MM.1S (cell line): ENCODE measurements around the gene MYCBP.

Experiments used
- EZH2 ChIP-seq: fragments of 300-600 bp; sonication (generic); optimal IDR thresholded peaks from 2 replicates; pipeline ENCODE3; 2017; ENCODE audit warnings: low read depth, mild to moderate bottlenecking, antibody characterized with exemption, low read length, mixed read lengths
- TF ChIP-seq, protein P1 (sequence below): fragments of 300-600 bp; sonication (generic); IDR thresholded peaks from 2 replicates; pipeline ENCODE4 v1.5.1; 2016; ENCODE audit warnings: antibody characterized with exemption, low read length, mixed read lengths

DNA sequence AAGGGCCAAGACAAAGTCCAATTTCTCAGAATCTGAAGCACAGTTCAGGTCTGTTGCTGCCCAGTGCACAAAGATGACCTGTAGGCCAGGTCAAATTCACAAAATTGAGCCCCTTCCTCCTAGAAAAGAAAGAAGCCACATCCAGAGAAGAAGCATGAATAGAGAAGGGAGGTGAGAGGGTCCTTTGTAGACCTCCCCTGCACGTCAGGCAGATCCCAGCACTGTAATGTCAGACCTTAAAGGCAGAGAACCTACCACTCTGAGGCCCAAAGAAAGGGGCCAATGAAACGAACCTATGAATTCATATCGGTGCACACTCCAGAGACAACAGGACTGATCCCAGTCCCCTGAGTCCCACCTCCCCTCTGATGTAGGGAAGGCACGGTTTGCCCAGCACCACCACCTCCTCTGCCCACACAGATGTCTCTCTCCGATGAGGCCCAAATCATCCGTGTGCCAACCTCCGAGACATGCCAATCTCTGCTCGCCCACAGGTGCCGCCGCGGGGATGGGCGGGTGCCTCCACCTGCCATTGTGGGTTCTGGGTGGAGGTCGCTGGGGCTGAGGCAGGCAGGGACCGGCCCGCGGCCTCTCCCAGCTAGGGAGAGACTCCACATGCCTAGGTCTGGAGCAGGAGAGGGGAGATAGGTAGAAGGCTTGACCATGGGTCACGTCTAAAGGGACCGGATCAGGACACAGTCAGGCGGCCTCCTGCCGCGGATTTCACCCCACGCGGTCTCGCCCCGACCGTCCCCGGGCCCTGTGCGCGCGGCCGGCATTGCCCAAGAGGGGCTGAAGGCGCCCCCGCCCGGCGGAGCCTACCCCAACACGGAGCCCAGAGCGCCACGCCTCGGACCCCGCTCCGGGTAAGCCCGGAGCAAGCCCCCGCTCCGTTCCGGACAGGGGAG is 55.6 kb downstream of the MYCBP start:
- TF ChIP-seq, protein P1, sequence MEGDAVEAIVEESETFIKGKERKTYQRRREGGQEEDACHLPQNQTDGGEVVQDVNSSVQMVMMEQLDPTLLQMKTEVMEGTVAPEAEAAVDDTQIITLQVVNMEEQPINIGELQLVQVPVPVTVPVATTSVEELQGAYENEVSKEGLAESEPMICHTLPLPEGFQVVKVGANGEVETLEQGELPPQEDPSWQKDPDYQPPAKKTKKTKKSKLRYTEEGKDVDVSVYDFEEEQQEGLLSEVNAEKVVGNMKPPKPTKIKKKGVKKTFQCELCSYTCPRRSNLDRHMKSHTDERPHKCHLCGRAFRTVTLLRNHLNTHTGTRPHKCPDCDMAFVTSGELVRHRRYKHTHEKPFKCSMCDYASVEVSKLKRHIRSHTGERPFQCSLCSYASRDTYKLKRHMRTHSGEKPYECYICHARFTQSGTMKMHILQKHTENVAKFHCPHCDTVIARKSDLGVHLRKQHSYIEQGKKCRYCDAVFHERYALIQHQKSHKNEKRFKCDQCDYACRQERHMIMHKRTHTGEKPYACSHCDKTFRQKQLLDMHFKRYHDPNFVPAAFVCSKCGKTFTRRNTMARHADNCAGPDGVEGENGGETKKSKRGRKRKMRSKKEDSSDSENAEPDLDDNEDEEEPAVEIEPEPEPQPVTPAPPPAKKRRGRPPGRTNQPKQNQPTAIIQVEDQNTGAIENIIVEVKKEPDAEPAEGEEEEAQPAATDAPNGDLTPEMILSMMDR, result no peak
- no peak for TF ChIP-seq EZH2
